Memory B cell (primary cell): ENCODE measurements around the gene REM1.

Experiments used
- ATAC-seq: fragments of 150-1000 bp; cut with Tn5 transposase; 2 replicates; pipeline ENCODE4 v1.10.0; 2021; ENCODE audit warnings: low read depth, mild to moderate bottlenecking, moderate library complexity
- DNase-seq, 2 donors: peaks; one replicate each; pipeline ENCODE4 v3.0.0; 2022; ENCODE audit warnings: low spot score in 2 of 2
- H3K27ac Mint-ChIP-seq: one replicate; pipeline ENCODE4 v1.8.0; 2022; ENCODE audit warnings: mild to moderate bottlenecking, moderate library complexity, mixed read lengths
- H3K27me3 Mint-ChIP-seq: one replicate; pipeline ENCODE4 v1.8.0; 2022; ENCODE audit warnings: mixed read lengths
- H3K36me3 Mint-ChIP-seq: one replicate; pipeline ENCODE4 v1.8.0; 2022; ENCODE audit warnings: mild to moderate bottlenecking, mixed read lengths
- H3K4me1 Mint-ChIP-seq: one replicate; pipeline ENCODE4 v1.8.0; 2022; ENCODE audit warnings: mixed read lengths
- H3K4me3 Mint-ChIP-seq: one replicate; pipeline ENCODE4 v1.8.0; 2022; ENCODE audit warnings: mild to moderate bottlenecking, moderate library complexity, mixed read lengths
- H3K9me3 Mint-ChIP-seq: one replicate; pipeline ENCODE4 v1.8.0; 2022; ENCODE audit warnings: mixed read lengths

REM1 gene

DNA sequence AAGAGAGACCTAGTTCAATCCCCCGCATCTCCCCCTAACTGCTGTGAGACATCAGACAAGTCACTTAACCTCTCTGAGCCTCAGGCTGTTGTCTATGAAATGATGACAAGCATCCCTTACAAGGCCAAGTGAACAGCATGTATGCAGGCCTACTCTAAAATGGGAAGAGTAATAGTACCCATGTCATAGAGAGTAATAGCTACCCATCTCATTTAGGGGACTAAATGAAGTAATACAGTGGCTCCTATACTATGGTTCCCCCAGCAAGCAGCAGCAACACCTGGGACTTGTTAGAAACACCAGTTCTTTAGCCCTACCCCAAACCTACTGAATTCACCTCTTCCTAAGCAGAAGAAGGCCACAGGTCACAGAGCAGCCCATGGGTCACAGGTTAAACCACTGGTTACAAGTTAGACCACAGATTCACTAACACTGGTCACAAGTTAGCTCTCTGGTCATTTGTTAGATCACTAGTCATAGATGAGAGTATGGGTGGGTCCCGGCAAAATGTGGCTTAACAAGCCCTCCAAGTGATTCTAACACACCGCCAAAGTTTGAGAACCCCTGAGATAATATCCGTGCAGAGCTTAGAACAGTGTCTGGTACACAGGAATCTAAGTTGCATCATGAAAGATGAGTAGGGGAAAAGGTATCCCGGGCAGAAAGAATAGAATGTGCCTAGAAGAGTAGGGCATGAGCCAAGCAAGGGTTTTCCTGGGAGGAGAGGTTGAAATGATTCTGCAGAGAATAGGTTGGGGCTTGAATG lies 1.6 kb upstream of the REM1 start:
- Mint-ChIP-seq H3K27me3 (peaks cover 18% of the 10 kb centered on the region), H3K36me3 (peaks cover 2% of the 10 kb centered on the region), H3K4me3 (peak overlapping the region; percentile 35), H3K9me3 (peaks cover 2% of the 10 kb centered on the region), H3K27ac (no peak overlapping the region), H3K4me1 (peaks cover 16% of the 10 kb centered on the region)
- ATAC-seq (no peak), DNase-seq (no peak)

DNA sequence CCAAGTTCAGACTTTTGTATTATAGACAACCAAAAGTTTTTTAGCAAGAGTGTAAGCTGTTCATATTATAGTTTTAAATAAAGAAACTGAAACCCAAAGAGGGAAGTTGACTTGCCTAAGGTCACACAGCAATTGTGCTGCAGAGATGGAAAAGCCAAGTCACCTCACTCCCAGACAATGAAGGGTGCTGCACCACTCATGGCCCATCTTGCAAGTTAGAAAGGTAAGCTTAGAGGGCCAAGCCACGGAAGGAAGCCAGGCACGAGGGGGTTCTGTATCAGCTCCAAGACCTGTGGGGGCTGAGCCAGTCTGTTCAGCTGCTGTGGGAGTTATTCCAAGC lies 1.0 kb upstream of the REM1 start:
- Mint-ChIP-seq H3K4me1 (peaks cover 16% of the 10 kb centered on the region), H3K36me3 (peaks cover 2% of the 10 kb centered on the region), H3K9me3 (peaks cover 2% of the 10 kb centered on the region), H3K4me3 (peak overlapping the region; percentile 9), H3K27me3 (peaks cover 18% of the 10 kb centered on the region), H3K27ac (no peak overlapping the region)
- ATAC-seq = peak; percentile 52
- DNase-seq = no peak

- Mint-ChIP-seq H3K4me1 (peaks cover 16% of the 10 kb centered on the region), H3K9me3 (peaks cover 2% of the 10 kb centered on the region), H3K27ac (no peak overlapping the region), H3K4me3 (no peak overlapping the region), H3K36me3 (peaks cover 2% of the 10 kb centered on the region), H3K27me3 (peaks cover 20% of the 10 kb centered on the region)
- ATAC-seq (no peak), DNase-seq (no peak)
These were observed 595 bp downstream of the REM1 start for GRCh38 chr20:31475472-31476293.

- ATAC-seq = no peak
- no peak for DNase-seq
- no peak overlapping the region for H3K4me3 Mint-ChIP-seq
- peaks cover 2% of the 10 kb centered on the region for H3K36me3 Mint-ChIP-seq
- H3K27ac Mint-ChIP-seq = no peak overlapping the region
- H3K27me3 Mint-ChIP-seq = peaks cover 21% of the 10 kb centered on the region
- peaks cover 2% of the 10 kb centered on the region for H3K9me3 Mint-ChIP-seq
- peaks cover 16% of the 10 kb centered on the region for H3K4me1 Mint-ChIP-seq
These were observed 1.2 kb downstream of the REM1 start for GRCh38 chr20:31476294-31476585.

DNA sequence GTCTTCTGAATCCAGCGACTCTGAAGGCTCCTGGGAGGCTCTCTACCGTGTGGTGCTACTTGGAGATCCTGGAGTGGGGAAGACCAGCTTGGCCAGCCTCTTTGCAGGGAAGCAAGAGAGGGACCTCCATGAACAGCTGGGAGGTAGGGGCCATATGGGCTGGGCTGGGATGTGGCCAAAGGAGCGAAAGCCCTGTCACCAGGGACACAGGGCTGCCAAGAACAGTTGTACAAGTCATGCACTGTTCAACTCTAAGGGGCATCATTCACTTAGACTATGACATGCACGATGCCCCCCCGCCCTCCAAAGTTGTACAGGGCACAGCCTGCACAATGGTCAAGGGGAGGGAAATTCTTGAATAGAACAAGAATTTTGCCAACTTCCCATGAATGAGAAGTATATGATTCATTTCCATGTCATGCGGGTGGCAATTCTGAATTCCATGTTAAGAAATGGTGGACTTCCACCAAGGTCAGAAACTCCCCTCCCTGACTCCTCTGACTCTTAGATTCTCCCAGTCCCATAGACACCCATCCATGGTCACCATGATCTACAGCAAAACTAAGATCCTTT lies 1.6 kb downstream of the REM1 start:
- ATAC-seq (no peak), DNase-seq (no peak)
- Mint-ChIP-seq H3K27me3 (peaks cover 25% of the 10 kb centered on the region), H3K27ac (no peak overlapping the region), H3K4me3 (no peak overlapping the region), H3K36me3 (peaks cover 2% of the 10 kb centered on the region), H3K4me1 (peaks cover 16% of the 10 kb centered on the region), H3K9me3 (peaks cover 2% of the 10 kb centered on the region)

DNA sequence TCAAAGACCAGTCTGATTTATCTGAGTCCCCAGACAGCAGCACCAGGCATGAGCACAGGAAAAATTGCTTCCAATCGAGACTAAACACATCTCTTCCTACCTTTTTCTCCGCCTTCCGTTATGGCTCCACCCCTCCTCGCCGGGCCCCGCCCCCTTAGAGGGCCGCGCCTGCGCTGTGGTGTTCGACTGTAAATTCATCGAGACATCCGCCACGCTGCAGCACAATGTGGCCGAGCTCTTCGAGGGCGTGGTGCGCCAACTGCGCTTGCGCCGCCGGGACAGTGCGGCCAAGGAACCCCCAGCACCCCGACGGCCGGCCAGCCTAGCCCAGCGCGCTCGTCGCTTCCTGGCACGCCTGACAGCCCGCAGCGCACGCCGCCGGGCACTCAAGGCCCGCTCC lies 8.9 kb downstream of the REM1 start:
- H3K4me1 Mint-ChIP-seq = no peaks in the 10 kb centered on the region
- no peak overlapping the region for H3K4me3 Mint-ChIP-seq
- peaks cover 18% of the 10 kb centered on the region for H3K27me3 Mint-ChIP-seq
- no peaks in the 10 kb centered on the region for H3K9me3 Mint-ChIP-seq
- ATAC-seq = no peak
- DNase-seq = no peak
- H3K27ac Mint-ChIP-seq = no peak overlapping the region
- H3K36me3 Mint-ChIP-seq = peaks cover 2% of the 10 kb centered on the region

- H3K27ac Mint-ChIP-seq = no peak overlapping the region
- no peak for ATAC-seq
- no peaks in the 10 kb centered on the region for H3K9me3 Mint-ChIP-seq
- no peak for DNase-seq
- H3K36me3 Mint-ChIP-seq = peaks cover 2% of the 10 kb centered on the region
- no peaks in the 10 kb centered on the region for H3K4me1 Mint-ChIP-seq
- no peak overlapping the region for H3K4me3 Mint-ChIP-seq
- peaks cover 17% of the 10 kb centered on the region for H3K27me3 Mint-ChIP-seq
These were observed 10.6 kb downstream of the REM1 start for GRCh38 chr20:31485450-31486339.

- no peak for DNase-seq
- H3K27ac Mint-ChIP-seq = no peak overlapping the region
These were observed 13.0 kb downstream of the REM1 start for GRCh38 chr20:31488115-31488514.

DNA sequence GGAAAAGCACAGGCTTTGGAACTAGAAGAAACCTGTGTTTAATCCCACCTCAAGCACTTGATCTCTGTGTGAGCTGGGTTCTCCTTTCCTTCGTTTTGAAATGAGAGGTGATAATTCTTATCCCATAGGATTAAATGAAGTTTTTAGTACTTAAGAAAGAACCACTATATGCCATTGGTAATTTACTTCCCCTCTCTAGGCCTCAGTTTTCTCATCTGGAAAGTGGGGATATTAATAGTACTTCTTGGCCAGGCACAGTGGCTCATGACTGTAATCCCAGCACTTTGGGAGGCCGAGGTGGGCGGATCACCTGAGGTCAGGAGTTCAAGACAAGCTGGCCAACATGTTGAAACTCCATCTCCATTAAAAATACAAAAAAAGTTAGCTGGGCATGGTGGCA lies 14.1 kb downstream of the REM1 start:
- Mint-ChIP-seq H3K4me3 (no peak overlapping the region), H3K4me1 (no peaks in the 10 kb centered on the region), H3K36me3 (no peaks in the 10 kb centered on the region), H3K9me3 (no peaks in the 10 kb centered on the region), H3K27me3 (peaks cover 10% of the 10 kb centered on the region), H3K27ac (no peak overlapping the region)
- DNase-seq = no peak
- ATAC-seq = no peak

More at GRCh38 chr20:31488115-31488514, 13.0 kb downstream of the REM1 start:
- no peak overlapping the region for H3K4me3 Mint-ChIP-seq
- H3K36me3 Mint-ChIP-seq = no peaks in the 10 kb centered on the region
- H3K4me1 Mint-ChIP-seq = no peaks in the 10 kb centered on the region
- ATAC-seq = no peak
- no peaks in the 10 kb centered on the region for H3K9me3 Mint-ChIP-seq
- peaks cover 9% of the 10 kb centered on the region for H3K27me3 Mint-ChIP-seq

GRCh38 chr20:31490752-31491151 lies 15.7 kb downstream of the REM1 start:
- H3K27ac Mint-ChIP-seq = no peak overlapping the region

DNA sequence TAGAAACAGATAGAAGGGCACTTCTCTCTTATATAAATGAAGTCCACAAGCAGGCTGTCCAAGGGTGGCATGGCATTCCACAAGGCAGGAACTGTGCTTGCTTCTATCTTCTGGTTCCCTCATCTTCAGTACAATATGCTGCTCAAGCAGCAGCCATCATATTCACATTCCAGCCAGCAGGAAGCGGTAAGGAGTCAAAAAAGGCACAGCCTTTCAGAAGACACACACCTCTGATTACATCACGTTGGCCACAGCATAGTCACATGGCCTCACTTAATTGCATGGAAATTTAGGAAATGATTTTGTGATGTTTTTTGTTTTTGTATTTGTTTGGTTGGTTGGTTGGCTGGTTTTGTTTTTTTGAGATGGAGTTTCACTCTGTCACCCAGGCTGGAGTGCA lies 19.0 kb downstream of the REM1 start:
- DNase-seq (no peak), ATAC-seq (no peak)
- Mint-ChIP-seq H3K4me3 (no peak overlapping the region), H3K27ac (no peak overlapping the region), H3K27me3 (peaks cover 11% of the 10 kb centered on the region), H3K36me3 (no peaks in the 10 kb centered on the region), H3K4me1 (no peaks in the 10 kb centered on the region), H3K9me3 (no peaks in the 10 kb centered on the region)

More at GRCh38 chr20:31490752-31491151, 15.7 kb downstream of the REM1 start:
- no peaks in the 10 kb centered on the region for H3K4me1 Mint-ChIP-seq
- H3K4me3 Mint-ChIP-seq = no peak overlapping the region
- peaks cover 4% of the 10 kb centered on the region for H3K27me3 Mint-ChIP-seq
- H3K36me3 Mint-ChIP-seq = no peaks in the 10 kb centered on the region
- H3K9me3 Mint-ChIP-seq = no peaks in the 10 kb centered on the region
- no peak for ATAC-seq
- DNase-seq = no peak

- Mint-ChIP-seq H3K27me3 (peaks cover 12% of the 10 kb centered on the region), H3K4me1 (no peaks in the 10 kb centered on the region), H3K9me3 (no peaks in the 10 kb centered on the region), H3K27ac (no peak overlapping the region), H3K36me3 (no peaks in the 10 kb centered on the region), H3K4me3 (no peak overlapping the region)
- ATAC-seq (no peak), DNase-seq (no peak)
These were observed 21.7 kb downstream of the REM1 start for GRCh38 chr20:31496761-31497295.

GRCh38 chr20:31497838-31498540 lies 22.9 kb downstream of the REM1 start:
- peaks cover 2% of the 10 kb centered on the region for H3K4me1 Mint-ChIP-seq
- H3K27ac Mint-ChIP-seq = no peak overlapping the region
- DNase-seq = no peak
- H3K27me3 Mint-ChIP-seq = peaks cover 11% of the 10 kb centered on the region
- no peak overlapping the region for H3K4me3 Mint-ChIP-seq
- H3K9me3 Mint-ChIP-seq = no peaks in the 10 kb centered on the region
- no peak for ATAC-seq
- no peaks in the 10 kb centered on the region for H3K36me3 Mint-ChIP-seq
